Fibroblast of gingiva (primary cell): ENCODE data around the gene IGFALS.

ENCODE experiments used
- DNase-seq: peaks from one replicate; pipeline ENCODE4 v3.0.0-alpha.2; 2011; ENCODE audit warnings: low read depth

IGFALS gene

DNA sequence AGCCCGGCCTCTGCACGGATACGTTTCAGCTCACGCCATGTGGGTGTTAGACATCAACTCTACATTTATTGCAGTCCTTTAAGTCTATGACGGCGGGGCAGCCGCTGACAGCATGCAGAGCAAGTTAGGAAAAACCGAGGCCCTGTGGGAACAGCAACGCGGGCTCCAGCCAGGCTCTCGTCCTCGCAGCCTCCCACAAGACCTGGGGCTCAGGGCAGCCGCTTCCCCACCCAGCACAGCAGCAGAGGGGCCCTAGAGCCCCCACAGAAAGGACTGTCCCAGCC, 16.9 kb downstream of the IGFALS start:
- no peak for DNase-seq

DNA sequence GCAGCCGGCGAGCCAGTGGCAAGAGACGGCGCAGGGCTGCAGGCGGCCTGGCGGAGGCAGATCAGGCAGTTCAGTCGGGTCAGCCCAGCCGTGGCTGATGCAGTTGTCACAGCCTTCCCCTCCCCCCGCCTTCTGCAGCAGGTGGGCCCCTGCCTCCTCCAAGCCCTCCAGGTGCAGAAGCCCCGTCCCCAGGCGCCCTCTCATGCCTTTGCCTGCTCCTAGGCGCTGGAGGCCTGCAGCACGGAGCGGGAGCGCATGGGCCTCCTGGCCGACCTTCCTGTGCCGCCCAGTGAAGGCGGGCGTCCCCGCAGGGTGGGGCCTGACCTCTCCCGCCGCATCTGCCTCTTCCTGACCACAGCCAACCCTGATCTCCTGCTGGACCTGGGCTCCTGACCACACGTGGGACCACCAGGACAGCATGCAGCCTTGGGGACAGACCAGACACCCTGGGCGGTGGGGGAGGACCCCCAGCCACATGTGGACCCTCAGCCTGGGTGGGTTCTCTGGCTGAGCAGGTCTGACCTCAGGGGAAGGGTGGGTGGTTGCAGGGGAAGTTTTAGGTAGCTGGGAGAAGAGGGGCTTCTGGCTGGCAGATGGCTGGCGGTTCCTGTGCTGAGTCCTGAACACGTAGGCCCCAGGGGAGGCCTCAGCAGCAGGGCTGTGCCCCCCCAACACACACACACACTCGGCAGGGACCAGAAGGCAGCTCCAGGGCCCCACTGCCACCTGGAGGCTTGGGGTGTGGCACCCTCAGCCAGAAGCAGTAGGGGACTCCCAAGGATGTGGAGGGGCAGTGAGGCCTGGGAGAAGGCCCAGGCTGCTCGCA, 17.4 kb downstream of the IGFALS start:
- DNase-seq, result no peak

DNA sequence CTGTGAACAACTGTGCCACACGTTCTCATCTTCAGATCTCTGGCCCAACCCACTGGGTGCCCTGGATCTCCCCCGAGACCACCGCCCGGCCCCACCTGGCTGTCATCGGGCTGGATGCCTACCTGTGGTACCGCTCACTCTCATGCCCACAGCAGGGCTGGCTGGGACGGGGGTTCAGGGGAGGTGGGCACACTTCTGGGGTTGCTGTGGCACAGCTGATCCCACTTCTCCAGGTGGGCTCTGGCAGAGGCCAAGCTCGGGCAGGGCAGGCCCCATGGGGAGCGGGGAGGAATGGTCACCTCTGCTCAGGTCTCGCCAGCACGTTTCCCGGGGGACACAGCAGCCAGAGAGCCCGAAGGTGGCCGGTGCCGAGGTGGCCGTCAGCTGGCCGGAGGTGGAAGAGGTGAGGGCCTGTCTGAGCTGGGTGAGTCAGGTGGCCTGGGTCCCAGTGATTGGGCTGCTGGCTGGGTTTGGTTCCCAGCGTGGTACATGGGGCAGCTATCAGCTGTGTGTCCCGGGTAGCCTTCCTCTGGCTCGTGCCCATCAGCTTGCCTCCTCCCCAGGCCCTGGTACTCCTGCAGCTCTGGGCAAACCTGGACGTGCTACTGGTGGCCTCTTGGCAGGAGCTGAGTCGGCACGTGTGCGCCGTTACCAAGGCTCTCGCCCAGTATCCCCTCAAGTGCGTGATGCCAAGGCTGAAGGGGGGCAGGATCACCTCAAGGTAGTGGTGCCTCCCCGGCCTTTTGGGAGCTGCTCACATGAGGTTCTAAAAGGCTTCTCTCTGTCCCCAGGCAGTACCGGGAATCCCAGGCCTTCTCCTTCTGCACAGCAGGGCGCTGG, 18.3 kb downstream of the IGFALS start:
- no peak for DNase-seq

DNA sequence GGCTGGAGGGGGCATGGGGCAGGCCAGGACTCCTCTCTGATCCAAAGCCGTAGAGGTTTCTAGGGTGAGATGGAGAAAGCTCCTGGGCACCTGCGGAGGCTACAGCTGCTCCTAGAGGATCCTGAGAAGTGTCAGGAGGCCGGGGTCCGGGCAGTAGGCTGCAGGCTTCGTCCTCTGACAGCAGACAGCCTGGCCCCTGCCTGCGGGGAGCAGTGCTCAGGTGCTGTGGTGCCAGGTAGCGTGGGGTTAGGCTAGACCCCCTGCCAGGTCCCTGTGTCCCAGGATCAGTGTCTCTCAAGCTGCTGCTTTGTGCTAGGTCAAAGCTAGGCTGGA, 19.1 kb downstream of the IGFALS start:
- DNase-seq, result no peak

DNA sequence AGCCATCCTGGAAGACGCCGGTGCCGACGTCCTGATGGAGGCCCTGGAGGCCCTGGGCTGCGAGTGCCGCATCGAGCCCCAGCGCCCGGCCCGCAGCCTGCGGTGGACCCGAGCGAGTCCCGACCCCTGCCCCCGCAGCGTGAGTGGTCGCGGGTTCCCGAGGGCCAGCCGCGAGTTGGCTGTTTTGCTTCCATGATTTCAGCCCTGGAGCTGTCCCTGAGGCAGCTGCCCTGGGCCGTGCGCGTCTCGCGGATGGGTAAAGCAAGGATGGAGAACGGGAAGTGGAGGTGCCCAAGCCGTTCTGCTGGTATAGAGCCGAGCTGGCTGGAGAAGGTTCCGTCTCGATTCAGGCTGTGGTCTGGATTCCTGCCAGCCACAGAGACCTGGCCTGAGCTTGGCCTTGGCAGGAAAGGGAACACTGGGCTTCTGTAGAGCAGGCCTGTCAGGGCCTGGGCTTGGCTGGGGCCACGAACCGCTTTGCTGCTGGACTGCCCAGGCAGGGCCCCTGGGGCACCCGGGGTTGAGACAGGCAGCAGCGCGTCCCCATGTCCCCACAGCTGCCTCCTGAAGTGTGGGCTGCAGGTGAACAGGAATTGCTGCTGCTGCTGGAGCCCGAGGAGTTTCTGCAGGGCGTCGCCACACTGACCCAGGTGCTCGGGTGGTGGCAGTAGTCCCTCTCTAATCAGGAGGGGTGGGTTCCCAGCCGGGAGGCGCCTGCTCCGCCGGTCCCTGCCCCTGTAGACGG, 19.6 kb downstream of the IGFALS start:
- DNase-seq, result peak; percentile 39

DNA sequence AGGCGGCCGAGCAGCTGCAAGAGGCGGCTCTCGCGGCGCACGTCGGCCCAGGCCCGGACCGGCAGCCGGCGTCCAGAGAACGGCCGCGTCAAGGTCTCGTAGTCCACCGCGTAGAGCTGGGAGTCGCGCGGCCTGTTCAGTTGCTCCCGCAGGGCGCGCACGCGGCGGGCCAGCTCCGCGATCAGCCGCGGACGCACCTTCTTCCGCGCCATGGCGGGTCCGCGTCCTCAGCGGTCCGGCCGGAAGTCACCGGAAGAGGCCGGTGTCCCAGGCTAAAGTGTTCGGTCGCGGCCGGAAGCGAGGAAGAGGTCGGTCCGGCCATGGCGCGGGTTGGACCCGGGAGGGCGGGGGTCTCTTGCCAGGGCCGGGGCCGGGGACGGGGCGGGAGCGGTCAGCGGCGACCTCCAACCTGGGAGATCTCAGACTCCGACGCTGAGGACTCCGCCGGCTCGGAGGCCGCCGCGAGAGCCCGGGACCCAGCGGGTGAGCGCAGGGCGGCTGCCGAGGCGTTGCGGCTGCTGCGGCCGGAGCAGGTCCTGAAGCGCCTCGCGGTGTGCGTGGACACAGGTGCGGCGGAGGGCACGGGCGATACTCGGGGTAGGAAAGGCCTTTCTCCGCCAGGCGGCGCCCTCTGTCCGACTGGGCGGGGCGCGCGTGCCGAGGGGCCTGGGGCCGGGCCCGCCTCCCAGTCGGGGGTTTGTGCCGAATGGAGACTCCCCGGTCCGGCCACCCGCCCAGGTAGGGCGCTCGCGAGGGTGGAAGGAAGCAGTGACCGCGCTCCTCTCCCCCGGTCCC, 20.4 kb downstream of the IGFALS start, which contains the start of gene MRPS34:
MRPS34 (minus strand) TSS at position 227 of the 795 bp plus-strand sequence; CDS start at position 212, 15 bp downstream.
- peak; percentile 80 for DNase-seq

DNA sequence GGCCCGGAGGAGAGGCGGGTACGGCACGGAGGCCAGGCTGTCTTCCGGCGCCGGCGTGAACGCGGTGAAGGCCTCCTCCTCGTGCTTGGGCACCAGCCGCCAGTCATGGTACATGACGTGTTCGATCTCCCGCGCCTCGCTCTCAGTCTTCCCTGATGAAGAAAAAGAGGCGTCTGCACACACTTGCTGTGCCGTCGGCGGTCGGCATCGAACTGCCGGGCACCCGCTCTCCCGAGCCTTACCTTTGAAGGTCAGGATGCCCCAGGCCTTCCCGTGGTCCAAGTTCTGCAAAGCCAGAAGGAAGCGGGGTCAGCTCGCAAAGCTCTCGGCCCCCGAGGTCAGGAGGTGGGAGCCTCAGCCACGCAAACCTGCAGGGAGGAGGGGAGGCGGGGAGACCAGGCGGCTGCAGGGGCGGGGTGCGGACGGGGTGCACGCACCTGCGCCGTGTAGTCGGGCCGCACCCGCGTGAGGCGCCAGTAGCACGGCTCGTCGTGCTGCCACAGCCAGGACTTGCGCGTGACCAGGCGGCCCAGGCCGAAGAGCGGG, 21.1 kb downstream of the IGFALS start, which contains the start of gene EME2:
EME2 (plus strand) TSS at position 449 of the 546 bp plus-strand sequence. CDS start 418 bp downstream, outside the sequence.
- DNase-seq, result no peak

DNA sequence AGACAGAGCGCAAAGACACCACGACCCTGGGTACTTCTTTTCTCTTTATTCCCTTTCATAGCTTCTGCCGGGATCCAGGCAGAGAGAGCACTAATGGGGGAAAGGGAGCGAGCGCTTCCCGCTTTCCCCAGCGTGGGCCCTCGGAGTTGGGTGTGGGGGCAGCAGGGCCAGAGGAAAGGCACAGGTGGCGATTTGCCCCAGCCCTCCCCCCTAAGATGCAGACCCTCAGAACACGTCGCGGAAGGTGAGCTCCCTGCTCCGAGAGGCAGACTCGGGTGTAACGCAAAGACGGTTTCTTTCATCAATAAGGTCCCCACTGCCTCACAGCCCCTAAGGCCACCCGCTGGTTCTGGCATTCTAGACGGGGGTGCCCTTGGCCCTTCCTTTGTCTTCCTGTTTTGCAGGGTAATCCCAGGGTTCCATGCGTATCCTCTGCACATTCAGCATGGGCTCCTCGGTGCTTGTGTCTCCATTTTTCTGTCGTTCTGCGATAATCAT, 21.6 kb downstream of the IGFALS start:
- no peak for DNase-seq

DNA sequence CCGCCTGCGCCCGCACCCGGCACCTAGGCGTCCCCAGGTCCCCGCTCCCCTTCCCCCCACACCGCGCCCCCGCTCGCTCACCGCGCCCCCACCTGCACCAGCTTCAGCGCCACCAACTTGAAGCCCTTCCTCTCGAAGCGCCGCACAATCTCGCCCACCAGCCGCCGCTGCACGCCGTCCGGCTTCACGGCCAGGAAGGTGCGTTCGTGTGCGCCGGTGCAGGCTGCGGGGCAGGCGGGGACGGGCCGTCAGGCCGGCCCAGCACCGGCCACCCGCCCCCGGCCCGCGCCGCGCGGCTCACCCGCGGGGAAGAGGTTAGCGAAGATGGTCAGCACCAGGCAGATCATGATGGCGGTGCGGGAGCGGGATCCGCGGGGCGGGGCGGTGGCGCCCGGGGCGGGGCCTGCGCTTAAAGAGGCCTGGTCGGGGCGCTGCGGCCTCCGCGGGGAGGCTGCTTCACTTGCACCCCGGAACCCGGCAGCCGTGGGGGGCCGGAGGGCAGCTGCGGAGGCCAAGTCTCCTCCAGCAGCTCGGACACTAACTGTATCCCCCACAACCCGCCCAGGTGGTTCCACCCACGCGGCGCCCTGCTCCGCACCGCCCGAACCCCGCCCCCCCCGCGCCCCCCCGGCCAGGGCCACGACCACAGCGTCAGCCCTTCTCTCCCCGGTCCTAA, 22.2 kb downstream of the IGFALS start, which contains the start of gene NME3:
NME3 (minus strand) TSS at position 356 of the 676 bp plus-strand sequence; CDS start at position 347, 9 bp downstream.
- peak; percentile 67 for DNase-seq

DNA sequence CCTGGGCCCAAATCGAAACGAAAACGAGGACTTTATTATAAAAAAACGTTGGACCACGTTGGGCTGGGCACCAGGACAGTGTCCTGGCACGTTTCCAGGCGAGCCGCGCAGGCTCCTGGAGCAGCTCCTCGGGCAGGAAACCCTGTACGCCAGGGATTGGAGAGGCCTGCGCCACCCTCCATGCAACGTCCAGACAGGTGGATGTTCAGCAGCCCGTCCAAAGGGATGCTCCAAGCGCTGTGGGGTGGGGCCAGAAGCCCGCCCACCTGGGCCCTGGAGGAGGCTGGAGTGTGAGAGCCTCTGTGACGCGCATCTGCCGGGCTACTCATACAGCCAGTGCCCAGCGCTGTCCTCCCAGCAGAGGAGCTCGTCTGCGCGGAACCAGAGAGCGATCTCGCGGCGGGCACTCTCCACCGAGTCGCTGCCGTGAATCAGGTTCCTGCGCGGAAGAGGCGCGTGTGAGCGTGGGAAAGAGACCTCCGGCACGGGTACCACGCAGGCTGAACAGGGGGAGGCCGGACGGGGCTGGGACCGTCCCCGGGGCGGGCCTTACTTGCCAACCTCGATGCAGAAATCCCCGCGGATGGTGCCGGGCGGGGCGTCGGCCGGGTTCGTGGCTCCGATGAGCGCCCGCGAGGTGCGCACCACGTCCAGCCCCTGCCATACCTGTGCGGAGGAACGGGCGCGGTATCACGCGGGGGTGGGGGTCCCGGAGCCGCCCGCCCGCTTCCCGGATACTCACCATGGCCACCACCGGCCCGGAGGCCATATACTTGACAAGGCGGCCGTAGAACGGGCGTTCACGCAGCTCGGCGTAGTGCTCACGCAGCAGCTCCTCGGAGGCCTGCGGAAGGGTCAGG, 22.9 kb downstream of the IGFALS start:
- DNase-seq, result peak; percentile 54

DNA sequence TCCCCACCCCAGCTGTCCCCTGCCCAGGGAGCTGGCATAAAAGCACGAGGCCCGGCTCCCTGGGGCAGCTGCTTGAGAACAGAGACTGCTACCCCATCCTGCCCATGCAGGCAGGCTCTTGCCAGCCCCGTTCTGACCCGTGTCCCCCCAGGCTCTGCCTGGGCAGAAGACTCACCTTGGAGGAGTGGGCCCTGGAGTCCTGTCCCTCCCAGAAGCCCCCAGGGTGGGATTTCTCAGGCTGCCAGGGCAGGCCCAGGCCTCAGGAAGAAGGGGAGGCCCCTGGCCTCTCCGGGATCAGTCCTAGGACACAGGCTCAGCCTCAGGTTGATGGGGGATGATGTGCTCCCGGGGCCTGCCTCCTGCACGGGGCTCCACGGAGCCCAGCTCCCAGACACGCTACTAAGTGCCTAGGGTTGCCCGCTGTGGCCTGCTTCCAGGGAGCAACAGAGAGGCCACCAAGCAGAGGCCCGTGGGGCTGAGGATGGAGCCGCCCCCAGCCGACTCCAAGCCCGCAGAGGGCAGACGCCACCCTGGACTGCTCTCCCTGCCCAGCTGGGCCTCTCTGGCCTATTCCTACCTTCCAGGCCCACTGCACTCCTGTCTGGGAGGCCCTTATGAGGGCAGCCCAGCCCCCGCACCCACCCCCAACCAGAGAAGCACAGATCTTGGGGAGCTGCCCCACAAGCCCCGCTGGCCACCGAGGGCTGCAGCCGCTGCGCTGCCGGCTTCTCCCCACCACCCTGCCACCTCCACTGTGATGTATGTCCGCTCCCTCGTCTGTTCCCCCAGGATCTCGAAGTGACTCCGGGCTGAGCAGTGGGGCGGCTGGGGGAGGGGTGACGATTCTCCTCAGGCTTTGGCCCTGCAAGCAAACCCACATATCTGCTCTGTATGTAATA, 23.9 kb downstream of the IGFALS start:
- DNase-seq, result no peak

DNA sequence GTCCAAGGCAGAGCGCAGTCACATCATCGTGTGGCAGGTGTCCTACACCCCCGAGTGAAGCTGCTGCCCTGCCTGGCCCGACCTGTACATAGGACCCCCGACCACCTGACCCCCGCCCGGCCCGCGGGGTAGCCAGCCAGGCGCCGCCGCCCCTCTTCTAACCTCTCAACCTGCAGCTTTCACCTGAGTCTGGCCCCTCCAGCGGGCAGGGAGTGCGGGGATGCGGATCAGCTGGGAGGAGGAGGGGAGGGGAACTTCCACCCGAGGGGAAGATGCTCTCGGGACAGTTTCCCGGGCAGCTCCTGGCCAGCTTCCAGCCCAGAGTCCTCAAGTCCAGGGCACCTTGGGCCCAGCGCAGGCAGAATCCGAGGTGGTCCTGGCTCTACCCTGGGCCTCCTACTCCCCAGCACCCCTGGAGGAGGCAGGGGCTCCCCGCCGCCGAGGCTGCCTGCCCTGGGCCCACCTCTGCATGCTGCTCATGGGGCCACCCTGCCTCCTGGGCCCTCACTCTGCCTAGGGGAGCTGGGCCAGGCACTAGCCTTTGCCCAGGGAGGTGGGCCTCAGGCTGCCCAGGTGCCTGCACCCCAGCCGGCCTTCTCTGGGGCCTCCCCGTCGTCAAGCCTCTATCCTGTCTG, 24.6 kb downstream of the IGFALS start:
- DNase-seq, result no peak

DNA sequence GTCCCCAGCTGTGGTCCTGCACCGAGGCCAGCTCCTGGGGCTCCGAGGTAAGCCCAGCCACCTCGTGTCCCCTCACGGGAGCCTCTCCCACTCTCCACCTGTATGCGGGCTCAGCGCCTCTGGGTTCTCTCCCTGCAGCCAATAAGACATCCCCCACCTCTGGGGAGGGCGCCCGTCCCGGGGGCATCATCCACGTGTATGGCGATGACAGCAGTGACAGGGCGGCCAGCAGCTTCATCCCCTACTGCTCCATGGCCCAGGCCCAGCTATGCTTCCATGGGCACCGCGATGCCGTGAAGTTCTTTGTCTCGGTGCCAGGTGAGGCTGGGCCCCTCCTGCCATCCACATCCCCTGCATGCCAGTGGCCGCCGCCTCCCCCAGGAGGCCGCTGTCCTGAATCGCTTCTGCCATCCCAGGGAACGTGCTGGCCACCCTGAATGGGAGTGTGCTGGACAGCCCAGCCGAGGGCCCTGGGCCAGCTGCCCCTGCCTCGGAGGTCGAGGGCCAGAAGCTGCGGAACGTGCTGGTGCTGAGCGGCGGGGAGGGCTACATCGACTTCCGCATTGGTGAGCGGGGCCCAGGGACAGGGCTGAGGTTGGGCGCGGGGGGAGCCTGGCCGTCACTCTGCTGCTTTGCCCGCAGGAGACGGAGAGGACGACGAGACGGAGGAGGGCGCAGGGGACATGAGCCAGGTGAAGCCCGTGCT, 25.3 kb downstream of the IGFALS start:
- DNase-seq, result no peak

DNA sequence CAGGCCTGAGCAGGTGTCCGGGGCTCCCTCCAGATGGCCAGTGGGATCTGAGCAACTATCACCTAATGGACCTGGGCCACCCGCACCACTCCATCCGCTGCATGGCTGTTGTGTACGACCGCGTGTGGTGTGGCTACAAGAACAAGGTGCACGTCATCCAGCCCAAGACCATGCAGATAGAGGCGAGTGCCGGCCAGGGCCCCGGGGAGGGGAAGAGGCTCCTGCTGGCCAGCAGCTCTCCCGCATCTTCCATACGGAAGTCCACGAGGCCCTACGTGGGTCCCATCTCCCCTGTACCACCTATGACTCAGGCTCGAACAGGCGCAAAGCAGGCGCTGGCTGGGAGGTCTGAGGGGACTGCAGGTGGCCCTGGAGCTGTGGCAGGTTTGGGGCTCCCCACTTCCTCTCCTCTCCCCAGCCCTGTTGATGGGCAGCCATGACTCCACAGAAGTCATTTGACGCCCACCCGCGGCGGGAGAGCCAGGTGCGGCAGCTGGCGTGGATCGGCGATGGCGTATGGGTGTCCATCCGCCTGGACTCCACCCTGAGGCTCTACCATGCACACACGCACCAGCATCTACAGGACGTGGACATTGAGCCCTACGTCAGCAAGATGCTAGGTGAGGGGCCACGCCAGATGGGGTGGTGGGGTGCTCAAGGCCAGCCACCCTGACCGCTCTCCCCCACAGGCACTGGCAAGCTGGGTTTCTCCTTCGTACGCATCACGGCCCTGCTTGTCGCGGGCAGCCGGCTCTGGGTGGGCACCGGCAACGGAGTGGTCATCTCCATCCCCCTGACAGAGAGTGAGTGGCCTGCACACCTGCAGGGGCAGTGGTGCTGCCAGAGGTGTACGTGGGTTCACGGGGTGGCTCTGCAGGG, 26.1 kb downstream of the IGFALS start:
- DNase-seq, result no peak

DNA sequence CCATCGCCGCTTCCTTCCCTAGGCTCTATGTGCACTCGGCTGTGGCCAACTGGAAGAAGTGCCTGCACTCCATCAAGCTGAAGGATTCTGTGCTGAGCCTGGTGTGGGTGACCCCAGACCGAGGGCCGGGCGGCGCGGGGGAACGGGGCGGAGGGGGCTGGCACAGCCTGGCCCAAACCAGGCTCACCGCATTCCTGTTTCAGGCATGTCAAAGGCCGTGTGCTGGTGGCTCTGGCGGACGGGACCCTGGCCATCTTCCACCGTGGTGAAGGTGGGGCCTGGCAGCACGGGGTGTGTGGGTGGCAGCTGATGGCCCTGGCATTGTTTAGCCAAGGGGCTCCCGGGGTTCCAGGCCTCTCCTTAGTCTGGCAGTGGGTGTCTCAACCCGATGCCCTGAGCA, 26.8 kb downstream of the IGFALS start:
- DNase-seq, result no peak

DNA sequence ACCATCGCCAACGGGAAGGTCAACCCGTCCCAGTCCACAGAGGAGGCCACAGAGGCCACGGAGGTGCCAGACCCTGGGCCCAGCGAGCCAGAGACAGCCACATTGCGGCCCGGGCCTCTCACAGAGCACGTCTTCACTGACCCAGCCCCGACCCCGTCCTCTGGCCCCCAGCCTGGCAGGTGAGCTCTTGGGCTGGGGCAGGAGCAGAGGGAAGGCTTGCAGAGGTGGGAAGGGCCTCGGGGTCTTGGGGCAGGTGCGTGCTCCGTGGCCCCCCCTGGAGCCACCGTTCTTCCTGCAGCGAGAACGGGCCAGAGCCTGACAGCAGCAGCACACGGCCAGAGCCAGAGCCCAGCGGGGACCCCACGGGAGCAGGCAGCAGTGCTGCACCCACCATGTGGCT, 27.3 kb downstream of the IGFALS start:
- no peak for DNase-seq
